ENCODE results near the gene QPCTL.

The QPCTL gene

DNA sequence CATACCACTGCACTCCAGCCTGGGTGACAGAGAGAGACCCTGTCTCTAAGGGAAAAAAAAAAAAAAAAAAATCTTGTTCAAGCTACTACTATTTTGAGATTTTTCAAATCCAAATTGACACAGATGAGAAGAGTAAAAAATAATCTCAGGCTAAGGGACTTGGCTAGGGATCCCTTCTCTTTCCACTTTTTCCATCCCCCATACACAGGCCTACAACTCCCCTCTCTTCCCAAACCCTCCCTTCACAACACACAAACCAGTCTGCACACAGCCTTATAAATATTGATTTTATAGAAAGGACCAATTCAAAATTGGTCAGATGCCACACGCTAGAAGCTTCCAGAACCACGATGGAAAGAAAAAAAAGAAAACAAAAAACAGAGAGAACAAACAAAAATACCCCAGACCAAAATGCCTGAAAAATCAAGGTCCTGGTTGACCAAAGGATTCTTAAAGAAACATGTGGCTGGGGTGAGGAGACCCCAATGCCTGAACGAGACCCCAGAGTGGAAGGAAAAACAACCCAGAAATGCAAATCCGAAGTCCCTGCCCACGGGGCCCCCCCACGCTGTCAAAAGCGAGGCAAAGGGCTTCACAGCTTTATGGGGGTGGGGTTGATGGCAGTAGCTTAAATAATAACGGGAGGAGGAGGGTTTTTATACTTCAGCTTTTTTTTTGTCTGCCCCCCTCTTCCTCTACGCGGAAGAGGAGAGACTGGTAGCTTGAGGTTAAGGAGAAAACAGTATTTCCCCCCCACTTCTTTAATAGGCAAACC, 18.1 kb downstream of the QPCTL start:
- Histone ChIP-seq H3K27ac (no peak overlapping the region), H3K4me3 (no peak overlapping the region), H3K27me3 (no peaks in the 10 kb centered on the region), H3K9me3 (replicated peaks in 1 of 11) (no peaks in the 10 kb centered on the region), H3K4me2 (no peak overlapping the region), H4K20me1 (peaks cover 0 to 63% (median 38%) of the 10 kb centered on the region in 11 experiments; a peak in 16 of 22 replicates), H3K9ac (peak overlapping the region in 2 of 11 experiments; percentile 15 to 16; a peak in 2 of 22 replicates), H3K36me3 (peaks cover 40 to 58% (median 49%) of the 10 kb centered on the region in 11 experiments), H3K4me1 (peaks cover 15 to 36% (median 27%) of the 10 kb centered on the region in 10 experiments)
- no peak for TF ChIP-seq Cebpa-rat (IDR thresholded peaks at IDR 0.05)

DNA sequence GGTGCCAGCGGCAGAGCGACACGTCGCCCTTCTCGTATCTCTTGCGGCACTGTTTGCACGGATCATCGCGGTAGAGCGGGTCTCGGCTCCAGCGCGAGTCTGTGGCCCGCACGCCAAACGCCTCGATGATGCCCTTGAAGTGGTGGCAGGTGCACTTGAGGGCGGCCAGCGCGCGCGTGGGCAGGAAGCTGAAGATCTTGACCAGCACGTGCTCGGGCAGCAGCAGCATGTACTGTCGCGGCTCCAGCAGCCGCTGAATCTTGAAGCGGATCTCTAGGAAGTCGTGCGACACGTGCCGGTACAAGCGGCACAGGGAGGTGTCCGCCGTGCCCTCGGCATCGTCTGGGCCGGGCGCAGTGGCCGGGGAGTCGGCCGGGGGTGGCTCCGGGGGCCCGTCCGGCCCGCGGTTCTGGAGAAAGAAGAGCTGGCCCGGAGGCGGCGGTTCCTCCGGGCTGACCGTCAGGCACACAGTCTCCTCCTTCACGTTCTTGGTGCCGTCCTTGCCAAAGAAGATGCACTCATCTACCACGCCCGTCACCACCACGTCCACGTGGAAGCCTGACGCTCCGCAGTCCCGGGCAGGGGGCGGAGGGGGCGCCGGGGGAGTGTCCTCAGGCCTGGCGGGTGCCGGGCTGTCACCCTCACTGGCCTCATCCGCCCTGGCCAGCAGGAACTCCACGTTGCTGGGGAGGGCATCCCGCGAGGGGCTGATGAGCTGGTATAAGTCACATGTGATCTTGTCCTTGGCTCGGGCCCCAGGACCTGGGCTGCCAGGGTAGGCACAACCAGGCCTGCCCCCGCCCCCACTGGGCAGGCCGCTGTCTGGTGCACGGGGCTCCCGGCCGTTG, 19.6 kb downstream of the QPCTL start:
- Histone ChIP-seq H3K27ac (no peak overlapping the region), H3K4me1 (peaks cover 18 to 40% (median 28%) of the 10 kb centered on the region in 10 experiments), H3K4me3 (no peak overlapping the region), H3K9ac (no peak overlapping the region), H3K27me3 (no peaks in the 10 kb centered on the region), H4K20me1 (peaks cover 0 to 65% (median 38%) of the 10 kb centered on the region in 11 experiments; a peak in 16 of 22 replicates), H3K4me2 (no peak overlapping the region), H3K9me3 (replicated peaks in 1 of 11) (no peaks in the 10 kb centered on the region), H3K36me3 (peaks cover 40 to 56% (median 49%) of the 10 kb centered on the region in 11 experiments)
- no peak for TF ChIP-seq Cebpa-rat (IDR thresholded peaks at IDR 0.05)

DNA sequence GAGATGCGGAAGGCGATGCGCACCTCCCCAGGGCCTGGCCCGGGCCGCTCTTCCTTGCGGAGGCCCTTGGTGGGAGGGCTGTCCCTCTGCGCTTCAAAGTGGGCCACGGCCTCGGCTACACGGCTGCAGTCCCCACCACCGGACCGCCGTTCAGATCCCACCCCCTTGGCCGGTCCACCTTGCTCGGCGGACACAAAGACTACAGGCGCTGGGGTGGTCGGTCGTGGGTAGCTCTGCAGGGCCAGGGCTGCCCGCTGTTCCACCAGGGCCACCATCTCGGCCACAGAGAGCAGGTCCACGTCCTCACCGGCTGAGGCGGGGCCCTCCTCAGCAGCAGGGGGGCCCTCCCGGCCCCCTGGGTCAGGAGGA, 20.2 kb downstream of the QPCTL start:
- Histone ChIP-seq H3K27me3 (no peaks in the 10 kb centered on the region), H3K9ac (no peak overlapping the region), H3K4me2 (no peak overlapping the region), H3K4me1 (peaks cover 13 to 34% (median 23%) of the 10 kb centered on the region in 10 experiments), H3K4me3 (no peak overlapping the region), H4K20me1 (peaks cover 0 to 65% (median 38%) of the 10 kb centered on the region in 11 experiments; a peak in 16 of 22 replicates), H3K36me3 (peaks cover 40 to 56% (median 49%) of the 10 kb centered on the region in 11 experiments), H3K27ac (no peak overlapping the region), H3K9me3 (replicated peaks in 1 of 11) (no peaks in the 10 kb centered on the region)
- no peak for TF ChIP-seq Cebpa-rat (IDR thresholded peaks at IDR 0.05)

DNA sequence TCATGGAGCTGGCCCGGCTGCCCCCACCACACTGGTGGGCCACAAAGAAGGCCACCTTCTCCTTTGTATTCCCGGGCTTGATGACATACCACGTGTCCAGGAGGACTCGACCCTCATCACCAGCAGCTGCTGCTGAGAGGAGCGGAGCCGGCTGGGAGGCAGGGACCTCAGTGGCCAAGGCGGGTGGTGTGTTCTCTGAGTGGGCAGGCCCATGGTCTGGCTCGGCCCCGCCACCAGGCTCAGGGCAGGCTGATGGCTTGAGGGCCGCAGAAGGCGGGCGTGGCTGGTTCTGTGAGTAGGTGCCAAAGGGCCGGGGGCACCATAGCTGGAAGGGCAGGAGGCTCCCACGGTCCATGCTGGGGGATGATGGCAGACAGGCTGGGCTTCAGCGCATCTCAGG, 20.7 kb downstream of the QPCTL start:
- H3K4me2 ChIP-seq, result no peak overlapping the region
- peaks cover 16 to 36% (median 24%) of the 10 kb centered on the region in 10 experiments for H3K4me1 ChIP-seq
- no peak overlapping the region for H3K4me3 ChIP-seq
- TF ChIP-seq Cebpa-rat (IDR thresholded peaks at IDR 0.05), result no peak
- peaks cover 0 to 65% (median 38%) of the 10 kb centered on the region in 11 experiments; a peak in 16 of 22 replicates for H4K20me1 ChIP-seq
- peaks cover 40 to 56% (median 48%) of the 10 kb centered on the region in 11 experiments for H3K36me3 ChIP-seq
- no peak overlapping the region for H3K9ac ChIP-seq
- H3K9me3 ChIP-seq (replicated peaks in 1 of 11), result no peaks in the 10 kb centered on the region
- no peak overlapping the region for H3K27ac ChIP-seq
- no peaks in the 10 kb centered on the region for H3K27me3 ChIP-seq

DNA sequence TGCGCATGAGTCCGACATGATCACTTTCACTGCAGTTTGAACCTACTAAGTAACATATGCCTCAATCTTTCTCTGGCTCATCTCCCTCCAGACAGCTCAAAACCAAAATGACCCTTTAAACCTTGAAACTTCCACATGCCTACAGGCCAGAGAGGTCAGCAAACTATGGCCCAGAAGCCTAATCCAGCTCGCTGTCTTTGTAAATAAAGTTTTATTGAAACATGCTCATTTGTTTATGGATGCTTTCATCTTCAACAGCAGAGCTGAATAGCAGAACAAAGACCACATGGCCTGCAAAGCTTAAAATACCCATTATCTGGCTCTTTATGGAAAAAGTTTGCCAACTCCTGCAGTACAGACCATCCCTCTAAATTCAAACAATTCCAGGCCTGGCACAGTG, 22.7 kb downstream of the QPCTL start:
- Histone ChIP-seq H3K9me3 (replicated peaks in 1 of 11) (0 out of 22 replicates have a peak, but pooled peaks cover 0 to 4% (median 0%) of the 10 kb centered on the region in 11 experiments), H3K36me3 (peaks cover 35 to 54% (median 44%) of the 10 kb centered on the region in 11 experiments), H3K4me2 (peak overlapping the region in 5 of 11 experiments; percentile 3 to 96 (median 92); a peak in 5 of 22 replicates), H3K27me3 (no peaks in the 10 kb centered on the region), H4K20me1 (peaks cover 0 to 61% (median 38%) of the 10 kb centered on the region in 11 experiments; a peak in 16 of 22 replicates), H3K9ac (0 out of 22 replicates have a peak overlapping the region, but pooled peaks of 2 of the 11 experiments have one; percentile 0 to 6), H3K4me3 (no peak overlapping the region), H3K27ac (no peak overlapping the region), H3K4me1 (peaks cover 20 to 46% (median 28%) of the 10 kb centered on the region in 10 experiments)
- no peak for TF ChIP-seq Cebpa-rat (IDR thresholded peaks at IDR 0.05)

DNA sequence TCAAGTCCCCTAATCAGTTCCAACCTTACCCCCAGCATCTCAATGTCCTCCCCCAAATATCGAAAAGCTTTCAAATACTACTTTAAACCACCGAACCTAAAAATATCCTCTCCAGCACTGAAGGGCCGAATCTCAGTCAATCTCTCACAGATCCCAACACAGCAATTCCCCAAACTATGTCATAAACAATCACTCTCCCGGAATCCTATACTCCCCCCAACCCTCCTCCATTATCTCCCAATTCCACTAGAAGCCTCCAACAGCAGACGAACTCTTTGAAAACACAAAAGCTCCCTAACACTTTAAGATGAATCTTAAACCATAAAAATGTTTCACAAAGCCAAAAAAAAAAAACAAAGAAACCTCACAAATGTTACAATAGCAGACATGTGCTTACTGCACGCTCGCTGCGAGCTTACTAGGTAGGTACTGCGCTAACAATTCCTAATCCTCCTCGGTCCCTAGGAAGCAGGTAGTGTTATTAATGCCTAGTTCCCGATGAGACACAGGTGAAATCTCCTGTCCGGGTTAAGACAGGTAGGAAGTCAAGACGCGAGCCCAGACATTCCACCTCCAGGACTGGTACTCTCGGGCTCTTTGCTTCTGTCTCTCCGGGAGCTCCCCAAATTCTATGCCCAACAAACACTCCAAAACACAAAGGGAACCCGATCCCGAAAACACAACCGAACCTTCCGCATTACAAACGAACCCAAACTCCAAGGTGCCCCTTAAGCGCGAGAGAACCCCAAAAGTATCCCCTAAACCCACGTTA, 24.1 kb downstream of the QPCTL start:
- Histone ChIP-seq H3K9ac (peak overlapping the region; percentile 85 to 94 (median 89)), H3K4me3 (peak overlapping the region; percentile 74 to 85 (median 80)), H3K4me2 (peak overlapping the region; percentile 79 to 99 (median 92)), H3K4me1 (peaks cover 20 to 53% (median 28%) of the 10 kb centered on the region in 10 experiments), H3K9me3 (replicated peaks in 1 of 11) (0 out of 22 replicates have a peak, but pooled peaks cover 0 to 5% (median 0%) of the 10 kb centered on the region in 11 experiments), H4K20me1 (peaks cover 0 to 52% (median 30%) of the 10 kb centered on the region in 11 experiments; a peak in 16 of 22 replicates), H3K27me3 (no peaks in the 10 kb centered on the region), H3K27ac (peak overlapping the region; percentile 55 to 91 (median 86)), H3K36me3 (peaks cover 32 to 54% (median 42%) of the 10 kb centered on the region in 11 experiments)
- TF ChIP-seq Cebpa-rat (IDR thresholded peaks at IDR 0.05), result no peak

DNA sequence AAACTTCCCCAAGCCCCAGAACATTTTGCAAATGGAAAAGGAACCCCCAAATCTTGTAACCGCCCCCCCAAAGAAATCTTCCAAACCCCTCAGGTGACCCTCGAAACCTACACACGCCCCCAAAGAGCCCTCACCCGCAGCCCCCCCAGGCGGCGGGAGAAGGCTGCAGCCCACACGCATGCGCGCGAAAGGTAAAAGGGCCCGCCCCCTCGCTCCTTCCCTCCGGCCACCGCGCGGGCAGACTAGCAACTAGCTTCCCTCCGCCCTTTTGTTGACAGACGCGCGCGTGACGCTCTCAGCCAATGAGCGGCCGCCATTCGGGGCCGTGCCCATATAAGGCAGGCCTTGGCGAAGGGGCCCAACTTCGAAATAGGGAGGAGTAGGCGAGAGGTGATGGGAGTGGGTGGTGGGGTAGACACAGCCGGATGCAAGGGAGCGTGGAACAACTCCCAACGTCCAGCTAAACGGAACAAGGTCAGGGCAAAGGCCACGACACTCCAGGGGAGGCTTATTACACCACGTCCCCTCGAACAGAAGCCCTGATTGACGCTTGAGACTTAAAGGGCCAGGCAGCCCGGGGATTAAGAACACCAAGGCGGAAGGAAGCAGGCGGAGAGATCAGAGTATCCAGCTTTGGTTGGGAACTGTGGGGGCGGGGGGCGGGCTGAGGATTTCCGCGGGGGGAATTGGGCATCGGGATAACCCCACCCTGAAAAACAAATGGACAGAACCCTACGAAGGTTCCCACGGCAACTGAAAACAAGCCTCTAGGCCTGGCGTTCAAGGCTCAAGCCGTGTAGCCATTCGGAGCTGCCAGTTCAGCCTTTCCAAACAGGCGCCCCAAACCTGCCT, 24.9 kb downstream of the QPCTL start:
- Histone ChIP-seq H3K4me2 (peak overlapping the region; percentile 89 to 99 (median 96)), H3K9me3 (replicated peaks in 1 of 11) (0 out of 22 replicates have a peak, but pooled peaks cover 0 to 5% (median 0%) of the 10 kb centered on the region in 11 experiments), H3K4me1 (peaks cover 20 to 61% (median 28%) of the 10 kb centered on the region in 10 experiments), H4K20me1 (peaks cover 0 to 44% (median 23%) of the 10 kb centered on the region in 11 experiments; a peak in 17 of 22 replicates), H3K36me3 (peaks cover 30 to 54% (median 42%) of the 10 kb centered on the region in 11 experiments), H3K27ac (peak overlapping the region; percentile 80 to 91 (median 87)), H3K27me3 (no peaks in the 10 kb centered on the region), H3K4me3 (peak overlapping the region; percentile 74 to 85 (median 80)), H3K9ac (peak overlapping the region; percentile 85 to 94 (median 89))
- TF ChIP-seq Cebpa-rat (IDR thresholded peaks at IDR 0.05), result no peak
